H9 (cell line): ENCODE results near the gene MLIP. TPM values are rescaled to one million over a fixed set of nuclear protein-coding genes. Genes with fewer than 3 reads are reported as not detected.

Experiments used
- DNase-seq: peaks from one replicate; pipeline ENCODE4 v3.0.0-alpha.2; 2017
- H2AFZ ChIP-seq: one replicate; pipeline ENCODE4 v1.6.1; 2013; ENCODE audit warnings: mild to moderate bottlenecking, low read length, control low read depth, moderate library complexity
- H2AK5ac ChIP-seq: 2 replicates; pipeline ENCODE4 v1.6.1; 2013; ENCODE audit warnings: low read length, control low read depth, mixed read lengths; ENCODE audit not compliant: insufficient read length
- H2BK120ac ChIP-seq: one replicate; pipeline ENCODE4 v1.6.1; 2013; ENCODE audit warnings: low read depth, mild to moderate bottlenecking, low read length, control low read depth, inconsistent platforms; ENCODE audit not compliant: poor library complexity, severe bottlenecking
- H2BK12ac ChIP-seq: 2 replicates; pipeline ENCODE4 v1.6.1; 2013; ENCODE audit warnings: low read length, control low read depth, mixed read lengths, low read depth; ENCODE audit not compliant: insufficient read length
- H2BK15ac ChIP-seq: 2 replicates; pipeline ENCODE4 v1.6.1; 2013; ENCODE audit warnings: low read depth, low read length, control low read depth
- H2BK20ac ChIP-seq: one replicate; pipeline ENCODE4 v1.6.1; 2013; ENCODE audit warnings: low read depth, mild to moderate bottlenecking, low read length, control low read depth, inconsistent platforms; ENCODE audit not compliant: poor library complexity, severe bottlenecking
- H2BK5ac ChIP-seq: 2 replicates; pipeline ENCODE4 v1.6.1; 2013; ENCODE audit warnings: low read length, control low read depth, mixed read lengths; ENCODE audit not compliant: insufficient read length
- H3K14ac ChIP-seq: 2 replicates; pipeline ENCODE4 v1.6.1; 2013; ENCODE audit warnings: low read length, control low read depth; ENCODE audit not compliant: insufficient read depth
- H3K18ac ChIP-seq: 2 replicates; pipeline ENCODE4 v1.6.1; 2013; ENCODE audit warnings: low read depth, mild to moderate bottlenecking, mixed read lengths, low read length, control low read depth; ENCODE audit not compliant: insufficient read length
- H3K23ac ChIP-seq: 2 replicates; pipeline ENCODE4 v1.6.1; 2013; ENCODE audit warnings: low read length, control low read depth, mixed read lengths, low read depth; ENCODE audit not compliant: insufficient read length
- H3K23me2 ChIP-seq: 2 replicates; pipeline ENCODE4 v1.6.1; 2013; ENCODE audit warnings: low read depth, mild to moderate bottlenecking, mixed read lengths, low read length, control low read depth; ENCODE audit not compliant: insufficient read length, poor library complexity, severe bottlenecking
- H3K27ac ChIP-seq: 2 replicates; pipeline ENCODE4 v1.5.1; 2013; ENCODE audit warnings: low read length, control low read depth, mixed read lengths, low read depth; ENCODE audit not compliant: insufficient read length
- H3K27me3 ChIP-seq: 2 replicates; pipeline ENCODE4 v1.6.1; 2013; ENCODE audit warnings: low read length, control low read depth, inconsistent platforms; ENCODE audit not compliant: insufficient read depth
- H3K4ac ChIP-seq: 2 replicates; pipeline ENCODE4 v1.6.1; 2013; ENCODE audit warnings: low read depth, mild to moderate bottlenecking, control low read depth, inconsistent platforms, low read length, moderate library complexity
- H3K4me1 ChIP-seq: 2 replicates; pipeline ENCODE4 v1.6.1; 2013; ENCODE audit warnings: low read length, control low read depth, inconsistent platforms; ENCODE audit not compliant: insufficient read depth
- H3K4me2 ChIP-seq: 2 replicates; pipeline ENCODE4 v1.6.1; 2013; ENCODE audit warnings: low read length, control low read depth, mixed read lengths; ENCODE audit not compliant: insufficient read length, insufficient read depth
- H3K56ac ChIP-seq: 2 replicates; pipeline ENCODE4 v1.6.1; 2013; ENCODE audit warnings: low read depth, mild to moderate bottlenecking, mixed read lengths, low read length, control low read depth; ENCODE audit not compliant: insufficient read length
- H3K79me1 ChIP-seq: 2 replicates; pipeline ENCODE4 v1.6.1; 2013; ENCODE audit warnings: low read depth, mild to moderate bottlenecking, moderate library complexity, low read length, control low read depth, inconsistent platforms; ENCODE audit not compliant: insufficient read depth, poor library complexity, severe bottlenecking
- H3K79me2 ChIP-seq: 2 replicates; pipeline ENCODE4 v1.6.1; 2013; ENCODE audit warnings: low read length, control low read depth, inconsistent platforms; ENCODE audit not compliant: insufficient read depth
- H3K9ac ChIP-seq: 2 replicates; pipeline ENCODE4 v1.6.1; 2013; ENCODE audit warnings: low read length, control low read depth, mixed read lengths; ENCODE audit not compliant: insufficient read length; ENCODE audit errors: extremely low read depth
- H3K9me3 ChIP-seq: one replicate; pipeline ENCODE4 v1.6.1; 2013; ENCODE audit warnings: low read depth, low read length, inconsistent platforms; ENCODE audit not compliant: control insufficient read depth
- H3T11ph ChIP-seq: one replicate; pipeline ENCODE4 v1.6.1; 2013; ENCODE audit warnings: mild to moderate bottlenecking, low read length, control low read depth, inconsistent platforms
- H4K20me1 ChIP-seq: one replicate; pipeline ENCODE4 v1.6.1; 2013; ENCODE audit not compliant: control insufficient read depth, insufficient read length, insufficient read depth
- H4K5ac ChIP-seq: 2 replicates; pipeline ENCODE4 v1.6.1; 2013; ENCODE audit warnings: low read depth, mild to moderate bottlenecking, mixed read lengths, low read length, control low read depth; ENCODE audit not compliant: insufficient read length
- H4K8ac ChIP-seq: replicated peaks from 2 replicates; pipeline ENCODE4 v1.6.1; 2013; ENCODE audit warnings: low read length, control low read depth, mixed read lengths, low read depth; ENCODE audit not compliant: insufficient read length
- H4K91ac ChIP-seq: 2 replicates; pipeline ENCODE4 v1.6.1; 2013; ENCODE audit warnings: low read depth, mild to moderate bottlenecking, moderate library complexity, mixed read lengths, low read length, control low read depth; ENCODE audit not compliant: insufficient read length
- H3K27ac Mint-ChIP-seq, 3 experiments: 2 replicates in 2 of 3; 3 replicates in 1 of 3; pipeline ENCODE4 v1.8.0; 2020 to 2021; ENCODE audit warnings: mixed read lengths in 3 of 3, mild to moderate bottlenecking in 1 of 3, moderate library complexity in 1 of 3
- H3K27me3 Mint-ChIP-seq: 2 replicates; pipeline ENCODE4 v1.8.0; 2021; ENCODE audit warnings: low read depth, mild to moderate bottlenecking, moderate library complexity, mixed read lengths
- H3K36me3 Mint-ChIP-seq, 3 experiments: 2 replicates in 2 of 3; 3 replicates in 1 of 3; pipeline ENCODE4 v1.8.0; 2020 to 2021; ENCODE audit warnings: low read depth in 3 of 3, mixed read lengths in 3 of 3; ENCODE audit not compliant: insufficient read depth in 1 of 3
- H3K4me1 Mint-ChIP-seq, 2 experiments: 2 replicates each; pipeline ENCODE4 v1.8.0; 2020; ENCODE audit warnings: mixed read lengths in 2 of 2
- H3K4me3 Mint-ChIP-seq, 2 experiments: 2 replicates in 1 of 2; 3 replicates in 1 of 2; pipeline ENCODE4 v1.8.0; 2020 to 2021; ENCODE audit warnings: mild to moderate bottlenecking in 2 of 2, mixed read lengths in 2 of 2, moderate library complexity in 1 of 2
- H3K9me3 Mint-ChIP-seq, 2 experiments: 2 replicates in 1 of 2; 3 replicates in 1 of 2; pipeline ENCODE4 v1.8.0; 2020; ENCODE audit warnings: mild to moderate bottlenecking in 2 of 2, mixed read lengths in 2 of 2, moderate library complexity in 1 of 2
- WGBS: extraction: QIAGEN DNeasy Blood & Tissue Kit; methylation state at CpG from one replicate; pipeline ENCODE4 v1.1.7; 2013; ENCODE audit warnings: missing lambda C conversion rate, low lambda C conversion rate, mixed read lengths; ENCODE audit not compliant: insufficient read length; ENCODE audit errors: extremely low coverage; 5-methylcytosine and 5-hydroxymethylcytosine counted together
- total RNA-seq: library from RNA; stranded (reverse); gene quantifications from 2 replicates; pipeline ENCODE4 v1.2.1, GENCODE V29; 2021
- TF ChIP-seq, protein P1 (sequence below): fragments of 200-600 bp; sonication (generic); conservative IDR thresholded peaks from 3 replicates; pipeline ENCODE4 v1.8.0; 2021; ENCODE audit warnings: antibody characterized with exemption, mild to moderate bottlenecking

The MLIP gene
- total RNA-seq, 1 experiment from 2014 or later = not detected

DNA sequence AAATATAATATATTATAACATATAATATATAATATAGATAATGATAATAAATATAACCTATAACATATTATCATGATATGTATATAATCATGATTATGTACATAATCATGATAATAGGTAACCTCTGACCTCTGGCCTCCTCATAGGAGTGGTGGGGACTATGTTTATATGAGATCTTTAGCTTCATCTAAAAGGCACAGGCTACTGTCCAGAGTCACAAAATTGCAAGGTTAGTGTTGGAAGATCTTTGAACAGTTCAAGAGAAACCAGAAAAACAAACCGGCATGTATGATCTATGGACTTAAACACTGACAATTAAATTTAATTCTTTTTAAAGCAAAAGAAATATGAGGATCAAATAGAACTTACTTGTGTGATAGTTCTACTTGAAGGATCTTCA lies 141.3 kb downstream of the MLIP start:
- no peak for DNase-seq
- H3K23me2 ChIP-seq = no peaks in the 10 kb centered on the region
- no peak overlapping the region for H2BK5ac ChIP-seq
- no CpG with 5 or more reads among the region's 1 CpG for WGBS
- H4K8ac ChIP-seq = no peak overlapping the region
- no peaks in the 10 kb centered on the region for H3K4me1 ChIP-seq
- H3K79me1 ChIP-seq = no peaks in the 10 kb centered on the region
- no peak overlapping the region for H2AFZ ChIP-seq
- H3K27ac Mint-ChIP-seq = no peak overlapping the region
- H4K20me1 ChIP-seq = no peaks in the 10 kb centered on the region
- H3K56ac ChIP-seq = no peak overlapping the region
- H3K4me1 Mint-ChIP-seq = peaks cover 2 to 3% of the 10 kb centered on the region in 2 experiments; a peak in 1 of 4 replicates
- H3K18ac ChIP-seq = no peak overlapping the region
- H3K27me3 Mint-ChIP-seq = no peaks in the 10 kb centered on the region
- no peak overlapping the region for H3K23ac ChIP-seq
- no peak overlapping the region for H2BK20ac ChIP-seq
- H3K27me3 ChIP-seq = no peaks in the 10 kb centered on the region
- H2AK5ac ChIP-seq = no peak overlapping the region
- TF ChIP-seq, protein P1, sequence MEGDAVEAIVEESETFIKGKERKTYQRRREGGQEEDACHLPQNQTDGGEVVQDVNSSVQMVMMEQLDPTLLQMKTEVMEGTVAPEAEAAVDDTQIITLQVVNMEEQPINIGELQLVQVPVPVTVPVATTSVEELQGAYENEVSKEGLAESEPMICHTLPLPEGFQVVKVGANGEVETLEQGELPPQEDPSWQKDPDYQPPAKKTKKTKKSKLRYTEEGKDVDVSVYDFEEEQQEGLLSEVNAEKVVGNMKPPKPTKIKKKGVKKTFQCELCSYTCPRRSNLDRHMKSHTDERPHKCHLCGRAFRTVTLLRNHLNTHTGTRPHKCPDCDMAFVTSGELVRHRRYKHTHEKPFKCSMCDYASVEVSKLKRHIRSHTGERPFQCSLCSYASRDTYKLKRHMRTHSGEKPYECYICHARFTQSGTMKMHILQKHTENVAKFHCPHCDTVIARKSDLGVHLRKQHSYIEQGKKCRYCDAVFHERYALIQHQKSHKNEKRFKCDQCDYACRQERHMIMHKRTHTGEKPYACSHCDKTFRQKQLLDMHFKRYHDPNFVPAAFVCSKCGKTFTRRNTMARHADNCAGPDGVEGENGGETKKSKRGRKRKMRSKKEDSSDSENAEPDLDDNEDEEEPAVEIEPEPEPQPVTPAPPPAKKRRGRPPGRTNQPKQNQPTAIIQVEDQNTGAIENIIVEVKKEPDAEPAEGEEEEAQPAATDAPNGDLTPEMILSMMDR = no peak
- no peak overlapping the region for H3K4ac ChIP-seq
- H3K9ac ChIP-seq = no peak overlapping the region
- no peaks in the 10 kb centered on the region for H3K9me3 ChIP-seq
- H3K14ac ChIP-seq = no peak overlapping the region
- H3K27ac ChIP-seq = no peak overlapping the region
- no peaks in the 10 kb centered on the region for H3K9me3 Mint-ChIP-seq
- no peak overlapping the region for H3T11ph ChIP-seq
- H3K4me2 ChIP-seq = no peak overlapping the region
- no peaks in the 10 kb centered on the region for H3K36me3 Mint-ChIP-seq
- H2BK15ac ChIP-seq = no peak overlapping the region
- no peak overlapping the region for H3K4me3 Mint-ChIP-seq
- H3K79me2 ChIP-seq = no peaks in the 10 kb centered on the region
- H2BK120ac ChIP-seq = no peak overlapping the region
- no peak overlapping the region for H2BK12ac ChIP-seq
- H4K5ac ChIP-seq = no peak overlapping the region
- H4K91ac ChIP-seq = no peak overlapping the region
